HG03520 (cell line): ENCODE measurements around the gene COL23A1.

Source experiments
- ATAC-seq: cut with Tn5 transposase; IDR thresholded peaks from one replicate; pipeline ENCODE4 v1.9.1; 2021; ENCODE audit warnings: mild to moderate bottlenecking, moderate library complexity; ENCODE audit not compliant: unreplicated experiment

Gene COL23A1

GRCh38 chr5:178366998-178367735 is 223.0 kb downstream of the COL23A1 start:
- no peak for ATAC-seq

DNA sequence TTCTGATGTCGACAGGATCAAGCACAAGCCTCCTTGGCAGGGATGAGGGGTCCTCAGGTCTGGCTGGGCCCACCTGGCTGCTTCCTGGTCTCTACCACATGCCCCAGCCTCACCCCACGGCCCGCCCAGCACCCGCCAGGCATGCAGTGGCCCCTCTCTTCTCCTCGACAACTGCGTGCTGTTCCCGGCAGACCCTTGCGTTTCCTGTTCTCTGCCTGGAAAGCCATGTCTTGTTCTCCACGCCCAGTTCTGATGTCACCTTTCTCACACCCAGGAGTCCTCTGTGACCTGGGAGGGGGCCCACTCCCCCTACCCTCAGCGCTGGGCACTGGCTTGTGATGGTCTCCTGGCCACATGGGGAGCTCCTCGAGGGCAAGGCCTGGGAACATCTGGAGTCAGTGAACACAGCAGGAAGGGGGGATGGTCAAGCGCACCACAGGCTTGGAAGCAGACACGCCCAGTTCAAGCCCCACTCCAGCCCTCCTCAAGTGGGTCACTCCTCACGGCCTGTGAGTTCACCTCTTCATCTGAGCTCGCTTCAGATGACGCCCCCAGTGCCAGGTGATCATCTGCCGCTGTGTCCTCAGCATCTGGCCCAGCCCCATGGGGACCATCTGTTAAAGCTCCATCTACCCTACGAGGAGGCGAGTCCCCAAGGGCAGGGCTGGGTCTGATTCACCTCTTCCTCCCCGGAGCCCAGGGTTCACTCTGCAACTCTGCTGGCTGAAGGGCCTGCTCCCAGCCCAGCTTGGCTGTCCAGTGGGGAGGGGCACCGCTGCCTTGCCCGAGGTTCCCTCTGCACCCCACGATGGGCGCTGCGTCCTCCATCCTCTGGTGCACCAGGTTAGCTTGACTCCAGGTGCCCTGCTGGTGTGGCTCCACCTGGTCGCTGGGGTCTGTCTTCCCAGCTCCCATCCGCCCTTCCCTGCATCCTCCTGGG is 224.4 kb downstream of the COL23A1 start:
- ATAC-seq = no peak

DNA sequence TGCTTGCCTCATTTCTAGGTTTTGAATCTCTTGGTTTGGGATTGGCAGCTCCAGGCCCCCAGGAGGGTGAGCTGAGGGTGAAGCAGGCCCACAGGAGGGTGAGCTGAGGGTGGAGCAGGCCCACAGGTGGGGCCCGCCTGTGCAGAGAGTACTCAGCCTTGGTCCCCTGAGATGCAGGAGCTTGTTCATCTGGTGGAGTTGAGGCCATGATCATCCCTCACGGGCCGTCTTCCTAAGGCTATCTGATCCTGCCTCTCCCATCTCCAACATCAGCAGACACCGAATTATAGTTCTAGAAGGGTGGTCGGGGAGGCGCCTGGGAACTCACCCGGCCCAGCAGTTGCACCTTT is 225.9 kb downstream of the COL23A1 start:
- no peak for ATAC-seq

GRCh38 chr5:178363501-178364325 is 226.5 kb downstream of the COL23A1 start:
- no peak for ATAC-seq

DNA sequence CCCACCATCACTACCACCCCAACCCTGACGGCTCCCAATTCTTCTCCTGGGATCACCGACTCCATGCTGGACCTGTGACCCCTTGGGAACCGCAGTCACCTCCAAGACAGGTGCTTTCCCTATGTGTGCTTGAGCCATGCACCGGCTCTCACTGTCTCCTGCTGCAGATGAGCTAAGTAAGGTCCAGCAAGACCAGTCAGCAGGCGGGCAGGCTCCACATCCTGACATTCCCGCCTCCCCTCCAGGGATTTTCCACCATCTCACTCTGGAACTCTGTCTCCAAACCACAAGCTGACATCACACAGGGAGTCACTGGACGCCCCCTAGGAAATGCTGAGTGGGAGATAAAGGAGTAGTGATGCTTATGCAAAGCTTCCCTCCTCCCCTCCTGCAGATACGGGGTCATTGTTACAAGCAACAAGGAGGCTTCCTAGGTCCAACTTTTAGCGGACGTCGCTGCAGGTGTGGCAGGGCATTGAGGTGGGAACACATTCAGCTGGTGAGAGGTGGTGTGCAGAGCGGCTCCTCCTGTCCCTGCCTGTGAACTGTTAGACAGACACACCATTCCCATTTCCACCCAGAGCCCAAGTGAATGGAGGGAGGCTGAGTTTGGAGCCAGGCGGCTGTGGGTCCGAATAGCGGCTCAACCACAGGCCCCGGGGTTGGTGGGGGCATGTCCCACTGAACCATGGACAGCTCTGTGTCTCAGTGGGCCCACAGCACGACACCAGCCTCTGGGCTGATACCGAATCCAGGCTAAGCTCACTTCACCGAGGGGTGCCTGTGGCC is 228.3 kb downstream of the COL23A1 start:
- no peak for ATAC-seq

DNA sequence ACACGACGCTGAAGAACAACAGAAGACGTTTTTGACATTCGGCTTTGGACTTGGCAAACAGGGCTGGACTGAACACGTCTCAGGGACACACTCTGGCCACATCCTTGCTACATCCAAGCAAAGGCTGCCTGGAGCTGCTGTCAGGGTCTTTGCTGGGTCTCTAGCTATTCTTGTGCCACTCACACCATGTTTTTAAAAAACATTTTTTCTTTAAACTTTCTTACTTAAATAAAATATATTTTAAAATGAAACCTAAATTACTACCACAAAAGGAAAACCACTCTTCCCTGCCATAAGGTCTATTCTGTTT is 229.3 kb downstream of the COL23A1 start:
- no peak for ATAC-seq

GRCh38 chr5:178360222-178360925 is 229.8 kb downstream of the COL23A1 start:
- ATAC-seq = no peak

GRCh38 chr5:178359738-178360137 is 230.5 kb downstream of the COL23A1 start:
- no peak for ATAC-seq

DNA sequence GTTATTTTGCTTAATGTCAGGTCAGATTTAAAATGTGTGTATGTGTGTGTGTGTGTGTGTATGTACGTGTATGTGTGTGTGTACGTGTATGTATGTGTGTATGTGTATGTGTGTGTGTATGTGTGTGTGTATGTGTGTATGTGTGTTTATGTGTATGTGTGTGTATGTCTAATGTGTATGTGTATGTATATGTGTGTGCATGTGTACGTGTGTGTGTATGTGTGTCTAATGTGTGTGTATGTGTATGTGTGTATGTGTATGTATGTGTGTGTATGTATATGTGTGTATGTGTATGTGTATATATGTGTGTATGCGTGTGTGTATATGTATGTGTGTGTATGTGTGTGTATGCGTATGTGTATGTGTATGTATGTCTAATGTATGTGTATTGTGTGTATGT is 232.5 kb downstream of the COL23A1 start:
- ATAC-seq = no peak

DNA sequence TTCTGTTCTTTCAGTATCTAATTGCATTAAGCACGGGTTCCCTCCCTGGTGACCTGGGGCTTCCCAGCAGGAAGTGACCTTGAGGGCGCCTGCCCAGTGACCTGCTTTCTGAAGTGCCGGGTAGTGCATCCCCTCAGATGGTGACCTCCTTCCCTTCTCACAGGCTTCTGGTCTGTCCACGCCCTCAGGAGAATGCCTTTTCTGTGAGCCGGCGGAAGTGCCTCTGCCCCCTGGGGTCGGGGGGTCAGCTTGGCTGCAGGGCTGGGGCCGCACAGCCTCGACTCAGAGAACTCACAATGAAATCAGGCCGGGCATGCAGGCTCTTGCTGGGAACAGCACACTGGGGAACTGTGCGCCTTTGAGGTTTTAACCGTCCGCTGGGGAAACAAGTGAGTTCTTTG is 233.1 kb downstream of the COL23A1 start:
- ATAC-seq = no peak

GRCh38 chr5:178356431-178356872 is 233.7 kb downstream of the COL23A1 start:
- no peak for ATAC-seq

DNA sequence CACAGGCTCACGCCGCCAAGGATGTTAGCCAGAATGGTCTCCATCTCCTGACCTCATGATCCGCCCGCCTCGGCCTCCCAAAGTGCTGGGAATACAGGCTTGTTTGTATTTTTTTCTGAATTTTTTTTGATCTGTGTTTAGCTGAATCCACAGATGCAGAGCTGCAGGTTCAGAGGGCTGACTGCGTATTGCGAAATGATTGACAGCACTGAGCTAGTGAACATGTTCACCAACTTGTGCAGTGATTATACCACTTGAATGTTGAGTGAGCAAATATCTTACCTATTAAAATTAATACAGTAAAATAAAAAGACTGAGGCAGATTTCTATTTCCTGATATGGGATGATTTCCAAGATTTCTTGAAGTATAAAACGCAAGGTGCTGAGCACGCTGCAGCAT is 234.5 kb downstream of the COL23A1 start:
- ATAC-seq = no peak

- ATAC-seq = no peak
Observed at GRCh38 chr5:178353461-178353860, 236.7 kb downstream of the COL23A1 start.

DNA sequence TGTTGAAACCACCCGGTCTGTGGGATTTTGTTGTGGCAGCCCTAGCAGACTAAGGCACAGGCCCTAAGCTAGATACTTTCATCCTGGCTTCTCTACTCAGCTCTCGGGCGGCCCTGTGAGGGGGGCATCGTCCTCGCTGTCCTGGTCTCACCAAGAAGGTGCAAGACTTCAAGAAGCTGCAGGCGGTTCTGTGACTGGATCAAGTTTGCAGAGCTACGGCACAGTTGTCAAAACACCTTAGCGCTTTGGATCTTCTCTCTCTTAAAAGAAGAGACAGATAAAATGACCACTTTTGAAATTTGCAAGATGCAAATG is 238.2 kb downstream of the COL23A1 start:
- ATAC-seq = no peak

GRCh38 chr5:178351221-178352034 is 238.8 kb downstream of the COL23A1 start:
- ATAC-seq = no peak

DNA sequence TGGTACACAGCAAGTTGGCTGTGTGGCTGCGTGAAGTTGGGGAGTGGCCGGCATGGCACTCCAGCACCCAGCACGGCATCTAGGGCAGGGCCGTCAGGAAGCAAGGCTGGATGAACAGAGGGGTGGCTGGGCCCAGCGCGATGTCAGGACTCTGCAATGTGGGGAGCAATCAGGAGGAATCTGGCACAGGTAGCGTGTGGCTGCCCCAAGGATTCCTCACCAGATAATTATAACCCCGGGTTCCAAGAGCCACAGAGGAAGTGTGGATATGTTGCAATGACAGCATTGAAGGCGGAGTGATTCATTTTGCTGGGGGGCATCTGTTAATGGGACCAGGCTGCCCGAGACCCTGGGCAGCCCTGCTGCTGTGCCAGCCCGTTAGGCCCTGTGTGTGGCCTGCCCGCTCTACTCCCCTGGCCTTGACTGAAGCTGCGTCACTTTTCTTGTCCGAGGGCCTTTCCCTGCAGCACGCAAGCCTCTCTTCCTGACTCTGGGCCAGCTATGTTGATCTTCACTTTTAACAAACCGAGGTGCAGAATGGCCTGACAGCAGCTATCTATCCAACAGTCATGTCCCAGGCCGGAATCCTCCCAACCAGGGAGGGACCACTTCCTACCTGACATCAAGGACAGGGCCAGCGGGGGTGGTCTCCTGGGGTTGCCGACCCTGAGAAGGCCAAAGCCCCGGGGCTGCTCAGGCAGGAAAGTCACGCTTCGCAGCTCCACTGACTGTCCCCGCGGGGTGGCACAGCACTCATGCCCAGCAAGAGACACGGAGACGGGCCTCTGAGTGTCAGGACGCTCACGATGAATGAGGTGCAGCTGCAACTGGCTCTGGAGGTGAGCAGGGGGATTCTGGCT is 239.6 kb downstream of the COL23A1 start:
- no peak for ATAC-seq

GRCh38 chr5:178349625-178350353 is 240.4 kb downstream of the COL23A1 start:
- no peak for ATAC-seq

- ATAC-seq = no peak
Observed at GRCh38 chr5:178349075-178349511, 241.1 kb downstream of the COL23A1 start.
